A549 (cell line): Measurements from ENCODE around the gene HDAC7.

ENCODE experiments used
- CHD4 ChIP-seq: fragments of 200-600 bp; sonication (generic); IDR thresholded peaks from 2 replicates; pipeline ENCODE4 v1.6.1; 2016; ENCODE audit warnings: antibody characterized with exemption, mild to moderate bottlenecking, borderline replicate concordance
- JUNB ChIP-seq: fragments of >200 bp; sonication (Bioruptor Twin); formaldehyde crosslinking; IDR thresholded peaks from 2 replicates; pipeline ENCODE4 v1.6.1; 2016
- KDM1A ChIP-seq: fragments of 200-600 bp; sonication (generic); IDR thresholded peaks from 2 replicates; pipeline ENCODE4 v1.6.1; 2016; ENCODE audit warnings: low read depth, mild to moderate bottlenecking
- MAFK ChIP-seq: fragments of 450-650 bp; IDR thresholded peaks from 2 replicates; pipeline ENCODE4 v1.6.1; 2014; ENCODE audit not compliant: partially characterized antibody
- POLR2A ChIP-seq: IDR thresholded peaks from 2 replicates; pipeline ENCODE4 v1.6.1; 2012; ENCODE audit warnings: mild to moderate bottlenecking, low read length
- RAD21 ChIP-seq, 2 experiments: fragments of >200 bp in 1 of 2; sonication (Bioruptor Twin) in 1 of 2; formaldehyde crosslinking in 1 of 2; IDR thresholded peaks in 1 of 2; conservative IDR thresholded peaks in 1 of 2; 2 replicates in 1 of 2; 3 replicates in 1 of 2; pipeline ENCODE4 v1.6.1; 2012 to 2018; ENCODE audit warnings: inconsistent platforms in 1 of 2
- RFX5 ChIP-seq: fragments of 450-650 bp; IDR thresholded peaks from 2 replicates; pipeline ENCODE4 v1.7.1; 2014; ENCODE audit warnings: antibody characterized with exemption, mild to moderate bottlenecking, moderate library complexity
- TFCP2L1 ChIP-seq: fragments of 250-450 bp; sonication (Bioruptor Pico); IDR thresholded peaks from 2 replicates; pipeline ENCODE4 v1.5.0; 2021; ENCODE audit warnings: mild to moderate bottlenecking
- TF ChIP-seq, protein P1 (sequence below): fragments of >200 bp; sonication (Bioruptor Twin); formaldehyde crosslinking; IDR thresholded peaks from 3 replicates; pipeline ENCODE4 v1.5.1; 2016

DNA sequence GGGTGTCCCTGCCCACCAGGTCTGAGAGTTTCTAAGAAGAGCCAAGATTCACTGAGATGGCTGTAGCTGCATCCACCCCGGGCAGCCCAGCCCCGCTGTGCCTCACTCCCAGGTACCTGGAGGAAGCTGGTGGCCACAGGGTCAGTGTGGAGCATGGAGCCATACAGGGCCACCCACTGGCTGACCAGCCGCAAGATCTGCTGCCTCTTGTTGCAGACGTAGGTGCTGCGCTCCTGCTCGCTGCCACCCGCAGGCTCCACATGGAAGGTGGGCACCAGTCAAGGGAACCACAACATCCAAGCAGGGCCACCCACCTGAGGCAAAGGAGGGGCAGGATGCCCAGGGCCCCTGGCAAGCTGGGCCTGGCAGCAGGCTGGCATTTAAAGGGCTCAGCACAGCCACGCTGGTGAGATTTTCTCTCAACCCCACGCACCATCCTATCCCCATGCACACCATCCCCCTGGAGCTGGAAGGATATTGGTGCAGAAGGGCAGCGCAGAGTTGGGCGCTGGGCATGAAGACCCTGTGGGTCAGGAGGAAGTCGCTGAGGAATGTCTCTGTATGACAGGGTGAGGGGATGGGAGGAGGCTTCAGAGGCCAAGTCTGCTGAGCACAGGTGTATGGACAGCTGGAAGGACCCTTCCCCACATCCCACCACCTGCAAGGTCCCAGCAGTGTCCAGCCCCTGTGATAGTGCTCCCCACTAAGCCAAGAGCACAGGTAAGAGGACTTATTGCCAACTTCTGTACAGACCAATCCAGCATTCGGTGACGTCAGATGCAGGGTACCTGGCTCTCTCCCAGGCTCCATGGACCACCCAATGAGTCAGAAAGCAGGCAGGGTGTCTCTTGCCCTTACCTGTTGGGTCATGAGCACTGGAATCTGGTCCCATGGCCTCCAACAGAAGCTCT lies 71.9 kb downstream of the HDAC7 start:
- no peak for TF ChIP-seq TFCP2L1 (CRISPR knock-in tag)
- TF ChIP-seq, protein P1, sequence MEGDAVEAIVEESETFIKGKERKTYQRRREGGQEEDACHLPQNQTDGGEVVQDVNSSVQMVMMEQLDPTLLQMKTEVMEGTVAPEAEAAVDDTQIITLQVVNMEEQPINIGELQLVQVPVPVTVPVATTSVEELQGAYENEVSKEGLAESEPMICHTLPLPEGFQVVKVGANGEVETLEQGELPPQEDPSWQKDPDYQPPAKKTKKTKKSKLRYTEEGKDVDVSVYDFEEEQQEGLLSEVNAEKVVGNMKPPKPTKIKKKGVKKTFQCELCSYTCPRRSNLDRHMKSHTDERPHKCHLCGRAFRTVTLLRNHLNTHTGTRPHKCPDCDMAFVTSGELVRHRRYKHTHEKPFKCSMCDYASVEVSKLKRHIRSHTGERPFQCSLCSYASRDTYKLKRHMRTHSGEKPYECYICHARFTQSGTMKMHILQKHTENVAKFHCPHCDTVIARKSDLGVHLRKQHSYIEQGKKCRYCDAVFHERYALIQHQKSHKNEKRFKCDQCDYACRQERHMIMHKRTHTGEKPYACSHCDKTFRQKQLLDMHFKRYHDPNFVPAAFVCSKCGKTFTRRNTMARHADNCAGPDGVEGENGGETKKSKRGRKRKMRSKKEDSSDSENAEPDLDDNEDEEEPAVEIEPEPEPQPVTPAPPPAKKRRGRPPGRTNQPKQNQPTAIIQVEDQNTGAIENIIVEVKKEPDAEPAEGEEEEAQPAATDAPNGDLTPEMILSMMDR = no peak
- TF ChIP-seq RFX5 = no peak
- TF ChIP-seq POLR2A = no peak
- TF ChIP-seq JUNB = no peak
- no peak for TF ChIP-seq CHD4
- TF ChIP-seq RAD21 (conservative IDR thresholded peaks at IDR 0.05 in 1 of 2, IDR thresholded peaks at IDR 0.05 in 1 of 2) = no peak
- no peak for TF ChIP-seq KDM1A
- TF ChIP-seq MAFK = no peak
